ENCODE results near the gene NSUN2. TPM values are rescaled to one million over a fixed set of nuclear protein-coding genes. Genes with fewer than 3 reads are reported as not detected.
A peak's percentile ranks its signal among the peaks of the same experiment; 100 is the strongest.

The NSUN2 gene
- polyA plus RNA-seq, 3 donors: 24.4 to 63.4 (median 25.6) TPM

DNA sequence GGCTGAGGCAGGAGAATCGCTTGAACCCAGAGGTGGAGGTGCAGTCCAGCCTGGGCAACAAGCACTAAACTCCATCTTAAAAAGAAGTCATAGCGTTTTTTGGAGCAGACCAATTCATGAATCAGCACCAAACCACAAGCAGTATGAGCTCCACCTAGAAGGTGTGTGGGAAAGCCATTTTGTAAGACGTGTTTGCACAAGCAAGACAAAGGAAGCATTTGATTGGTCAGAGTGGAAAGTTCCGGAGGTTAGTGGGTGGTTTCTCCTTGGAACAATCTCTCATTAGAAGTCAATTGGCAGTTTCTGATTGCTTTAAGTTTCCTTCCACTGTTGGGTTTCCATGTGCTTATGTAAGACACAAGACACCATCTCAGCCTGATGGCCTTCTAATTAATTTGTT is 5.4 kb upstream of the NSUN2 start:
- H2AFZ ChIP-seq (ENCODE audit: insufficient read depth, low read depth, low read length, poor library complexity, severe bottlenecking): no peak overlapping the region
- H3K36me3 Mint-ChIP-seq: peaks cover 45 to 48% of the 10 kb centered on the region in 2 donors
- H3K4me3 Mint-ChIP-seq: no peak overlapping the region
- H4K20me1 ChIP-seq (ENCODE audit: insufficient read depth, low read length): peaks cover 71% of the 10 kb centered on the region
- peak overlapping the region; percentile 4 to 89 (median 38) for H3K27ac Mint-ChIP-seq
- peaks cover 4 to 40% of the 10 kb centered on the region in 2 donors for H3K36me3 ChIP-seq (replicated peaks in 1 of 2; ENCODE audit: control insufficient read depth in 1 of 2, insufficient read depth in 2 of 2, low read length in 2 of 2)
- H3K9me3 ChIP-seq (replicated peaks in 1 of 2; ENCODE audit: control insufficient read depth in 1 of 2, insufficient read depth in 1 of 2, low read length in 2 of 2): no peaks in the 10 kb centered on the region
- no peak overlapping the region for H3K4me2 ChIP-seq (replicated peaks; ENCODE audit: extremely low read depth, low read length, poor library complexity, severe bottlenecking)
- peaks cover 3 to 4% (median 3%) of the 10 kb centered on the region in 3 donors for H3K27me3 Mint-ChIP-seq (ENCODE audit: low read depth in 3 of 3)
- H3K79me2 ChIP-seq (ENCODE audit: insufficient read depth, low read length): peaks cover 86% of the 10 kb centered on the region
- no peaks in the 10 kb centered on the region for H3K9me3 Mint-ChIP-seq
- H3K27me3 ChIP-seq (ENCODE audit: control insufficient read depth in 2 of 2, insufficient read depth in 2 of 2, low read length in 2 of 2): no peaks in the 10 kb centered on the region
- H3K4me1 ChIP-seq (ENCODE audit: control insufficient read depth in 1 of 2, insufficient read depth in 2 of 2, low read length in 2 of 2): peaks cover 19 to 35% of the 10 kb centered on the region in 2 donors
- intact Hi-C loops (cut with micrococcal nuclease): loop anchor here (10.0 kb wide), 3 partner anchors 107 to 1227 kb away; partner anchors contain the start of genes FASTKD3 (in 1 of the 2), ICE1 (in 1 of the 2) and MTRR (in 1 of the 2)
- H3K4me3 ChIP-seq (replicated peaks in 1 of 3; ENCODE audit: low read depth in 2 of 3, low read length in 3 of 3): no peak overlapping the region
- DNase-seq: peak in 2 of 3 donors; percentile 22 to 49
- H3K4me1 Mint-ChIP-seq: peaks cover 47% of the 10 kb centered on the region
- no peak overlapping the region for H3K9ac ChIP-seq (ENCODE audit: insufficient read depth, low read length, poor library complexity, severe bottlenecking)
- WGBS (ENCODE audit: insufficient coverage): 57% methylated on average over 2 of the region's 4 CpGs
- TF ChIP-seq, protein P1, sequence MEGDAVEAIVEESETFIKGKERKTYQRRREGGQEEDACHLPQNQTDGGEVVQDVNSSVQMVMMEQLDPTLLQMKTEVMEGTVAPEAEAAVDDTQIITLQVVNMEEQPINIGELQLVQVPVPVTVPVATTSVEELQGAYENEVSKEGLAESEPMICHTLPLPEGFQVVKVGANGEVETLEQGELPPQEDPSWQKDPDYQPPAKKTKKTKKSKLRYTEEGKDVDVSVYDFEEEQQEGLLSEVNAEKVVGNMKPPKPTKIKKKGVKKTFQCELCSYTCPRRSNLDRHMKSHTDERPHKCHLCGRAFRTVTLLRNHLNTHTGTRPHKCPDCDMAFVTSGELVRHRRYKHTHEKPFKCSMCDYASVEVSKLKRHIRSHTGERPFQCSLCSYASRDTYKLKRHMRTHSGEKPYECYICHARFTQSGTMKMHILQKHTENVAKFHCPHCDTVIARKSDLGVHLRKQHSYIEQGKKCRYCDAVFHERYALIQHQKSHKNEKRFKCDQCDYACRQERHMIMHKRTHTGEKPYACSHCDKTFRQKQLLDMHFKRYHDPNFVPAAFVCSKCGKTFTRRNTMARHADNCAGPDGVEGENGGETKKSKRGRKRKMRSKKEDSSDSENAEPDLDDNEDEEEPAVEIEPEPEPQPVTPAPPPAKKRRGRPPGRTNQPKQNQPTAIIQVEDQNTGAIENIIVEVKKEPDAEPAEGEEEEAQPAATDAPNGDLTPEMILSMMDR (IDR thresholded peaks at IDR 0.05): no peak
- no peak overlapping the region for H3K27ac ChIP-seq (ENCODE audit: low read depth in 1 of 2, low read length in 2 of 2)

DNA sequence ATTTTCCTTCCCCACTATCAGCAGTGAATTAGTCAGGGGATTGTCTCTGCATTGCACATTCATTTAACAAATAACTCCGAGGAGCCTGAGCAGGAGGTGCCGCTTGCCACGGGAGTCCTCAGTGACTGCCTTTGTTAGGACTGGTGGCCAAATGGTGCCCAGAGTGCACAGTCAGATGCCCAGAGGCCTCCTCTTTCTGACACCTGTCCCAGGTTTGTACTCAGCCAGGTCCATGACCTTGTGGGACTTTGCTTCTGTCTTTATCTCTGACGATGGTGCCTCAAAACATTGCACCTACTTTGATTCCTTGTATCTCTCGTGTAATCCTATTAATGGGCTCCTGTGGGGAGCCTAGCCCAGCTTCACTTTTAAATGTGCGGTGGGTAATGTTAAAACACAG is 4.7 kb upstream of the NSUN2 start:
- no peak for DNase-seq
- TF ChIP-seq, protein P1 (IDR thresholded peaks at IDR 0.05): no peak
- no peak overlapping the region for H3K9ac ChIP-seq (ENCODE audit: insufficient read depth, low read length, poor library complexity, severe bottlenecking)
- no peaks in the 10 kb centered on the region for H3K27me3 ChIP-seq (ENCODE audit: control insufficient read depth in 2 of 2, insufficient read depth in 2 of 2, low read length in 2 of 2)
- 99% methylated on average over 6 of the region's 6 CpGs for WGBS (ENCODE audit: insufficient coverage)
- peaks cover 73% of the 10 kb centered on the region for H4K20me1 ChIP-seq (ENCODE audit: insufficient read depth, low read length)
- Mint-ChIP-seq H3K9me3 (no peaks in the 10 kb centered on the region), H3K4me1 (peaks cover 44% of the 10 kb centered on the region), H3K36me3 (peaks cover 40 to 43% of the 10 kb centered on the region in 2 donors), H3K4me3 (no peak overlapping the region), H3K27me3 (ENCODE audit: low read depth in 3 of 3) (peaks cover 3 to 4% (median 3%) of the 10 kb centered on the region in 3 donors), H3K27ac (peak overlapping the region in 4 of 7 donors; percentile 31 to 89 (median 56))
- H3K4me3 ChIP-seq (replicated peaks in 1 of 3; ENCODE audit: low read depth in 2 of 3, low read length in 3 of 3): no peak overlapping the region
- no peaks in the 10 kb centered on the region for H3K9me3 ChIP-seq (replicated peaks in 1 of 2; ENCODE audit: control insufficient read depth in 1 of 2, insufficient read depth in 1 of 2, low read length in 2 of 2)
- H3K36me3 ChIP-seq (replicated peaks in 1 of 2; ENCODE audit: control insufficient read depth in 1 of 2, insufficient read depth in 2 of 2, low read length in 2 of 2): peaks cover 4 to 40% of the 10 kb centered on the region in 2 donors
- H2AFZ ChIP-seq (ENCODE audit: insufficient read depth, low read depth, low read length, poor library complexity, severe bottlenecking): no peak overlapping the region
- no peak overlapping the region for H3K4me2 ChIP-seq (replicated peaks; ENCODE audit: extremely low read depth, low read length, poor library complexity, severe bottlenecking)
- intact Hi-C loops (cut with micrococcal nuclease): loop anchor here (10.0 kb wide), 3 partner anchors 107 to 1227 kb away; partner anchors contain the start of genes FASTKD3 (in 1 of the 2), ICE1 (in 1 of the 2) and MTRR (in 1 of the 2)
- no peak overlapping the region for H3K27ac ChIP-seq (ENCODE audit: low read depth in 1 of 2, low read length in 2 of 2)
- peaks cover 86% of the 10 kb centered on the region for H3K79me2 ChIP-seq (ENCODE audit: insufficient read depth, low read length)
- H3K4me1 ChIP-seq (ENCODE audit: control insufficient read depth in 1 of 2, insufficient read depth in 2 of 2, low read length in 2 of 2): peaks cover 19 to 33% of the 10 kb centered on the region in 2 donors

Data from CD14-positive monocyte (primary cell).